HEK293 (cell line): Measurements from ENCODE around the gene ZNF503.

ENCODE experiments used
- MEIS1 ChIP-seq: sonication (generic); formaldehyde crosslinking; IDR thresholded peaks from 2 replicates; pipeline ENCODE4 v1.8.1; 2022; ENCODE audit warnings: missing genetic modification reagents, mild to moderate bottlenecking, borderline replicate concordance
- OVOL3 ChIP-seq: fragments of 450-650 bp; formaldehyde crosslinking; IDR thresholded peaks from 2 replicates; pipeline ENCODE4 v1.5.1; 2016; ENCODE audit warnings: missing biosample characterization, missing genetic modification characterization
- YY1 ChIP-seq: fragments of 450-650 bp; formaldehyde crosslinking; IDR thresholded peaks from 2 replicates; pipeline ENCODE4 v1.5.1; 2018; ENCODE audit warnings: missing biosample characterization, missing genetic modification characterization
- ZBTB1 ChIP-seq: fragments of 450-650 bp; formaldehyde crosslinking; IDR thresholded peaks from 2 replicates; pipeline ENCODE4 v1.5.1; 2016; ENCODE audit warnings: missing biosample characterization, missing genetic modification characterization
- ZNF777 ChIP-seq: fragments of 450-650 bp; formaldehyde crosslinking; IDR thresholded peaks from 2 replicates; pipeline ENCODE4 v1.5.1; 2017; ENCODE audit warnings: missing biosample characterization, missing genetic modification characterization, borderline replicate concordance
- TF ChIP-seq, protein P1 (sequence below): IDR thresholded peaks from 2 replicates; pipeline ENCODE4 v1.6.1; 2011; ENCODE audit warnings: mild to moderate bottlenecking, low read depth, low read length, borderline replicate concordance
- TF ChIP-seq, protein P2 (sequence below): fragments of 450-650 bp; formaldehyde crosslinking; IDR thresholded peaks from 2 replicates; pipeline ENCODE4 v1.5.1; 2016; ENCODE audit warnings: missing biosample characterization, missing genetic modification characterization
- TF ChIP-seq, protein P3 (sequence below): fragments of 450-650 bp; formaldehyde crosslinking; IDR thresholded peaks from 2 replicates; pipeline ENCODE4 v1.5.1; 2016; ENCODE audit warnings: missing biosample characterization, missing genetic modification characterization
- TF ChIP-seq, protein P4 (sequence below): fragments of 450-650 bp; formaldehyde crosslinking; IDR thresholded peaks from 2 replicates; pipeline ENCODE4 v1.5.1; 2016; ENCODE audit warnings: missing biosample characterization, missing genetic modification characterization

DNA sequence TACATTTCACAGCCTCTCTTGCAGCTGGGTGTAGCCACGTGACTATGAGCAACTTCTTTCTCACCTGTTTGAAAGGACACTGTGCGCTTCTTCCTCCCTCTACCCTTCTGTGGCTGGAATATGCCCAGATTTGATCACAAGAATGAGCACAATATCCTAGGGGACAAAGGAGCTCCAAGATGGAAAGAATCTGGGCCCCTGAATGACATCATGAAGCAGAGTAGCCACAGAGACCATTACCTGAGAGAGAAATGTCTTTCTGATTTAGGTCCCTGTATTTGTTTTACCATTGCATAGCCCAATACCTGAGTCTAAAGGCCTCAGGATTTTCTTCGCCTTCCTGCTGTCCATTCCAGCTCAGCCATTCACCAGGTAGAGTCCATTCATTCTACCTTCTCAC lies 15.4 kb downstream of the ZNF503 start:
- no peak for TF ChIP-seq OVOL3
- TF ChIP-seq, protein P1, sequence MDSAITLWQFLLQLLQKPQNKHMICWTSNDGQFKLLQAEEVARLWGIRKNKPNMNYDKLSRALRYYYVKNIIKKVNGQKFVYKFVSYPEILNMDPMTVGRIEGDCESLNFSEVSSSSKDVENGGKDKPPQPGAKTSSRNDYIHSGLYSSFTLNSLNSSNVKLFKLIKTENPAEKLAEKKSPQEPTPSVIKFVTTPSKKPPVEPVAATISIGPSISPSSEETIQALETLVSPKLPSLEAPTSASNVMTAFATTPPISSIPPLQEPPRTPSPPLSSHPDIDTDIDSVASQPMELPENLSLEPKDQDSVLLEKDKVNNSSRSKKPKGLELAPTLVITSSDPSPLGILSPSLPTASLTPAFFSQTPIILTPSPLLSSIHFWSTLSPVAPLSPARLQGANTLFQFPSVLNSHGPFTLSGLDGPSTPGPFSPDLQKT = no peak
- TF ChIP-seq, protein P2, sequence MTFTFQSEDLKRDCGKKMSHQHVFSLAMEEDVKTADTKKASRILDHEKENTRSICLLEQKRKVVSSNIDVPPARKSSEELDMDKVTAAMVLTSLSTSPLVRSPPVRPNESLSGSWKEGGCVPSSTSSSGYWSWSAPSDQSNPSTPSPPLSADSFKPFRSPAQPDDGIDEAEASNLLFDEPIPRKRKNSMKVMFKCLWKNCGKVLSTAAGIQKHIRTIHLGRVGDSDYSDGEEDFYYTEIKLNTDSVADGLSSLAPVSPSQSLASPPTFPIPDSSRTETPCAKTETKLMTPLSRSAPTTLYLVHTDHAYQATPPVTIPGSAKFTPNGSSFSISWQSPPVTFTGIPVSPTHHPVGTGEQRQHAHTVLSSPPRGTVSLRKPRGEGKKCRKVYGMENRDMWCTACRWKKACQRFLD = no peak
- no peak for TF ChIP-seq ZNF777
- TF ChIP-seq, protein P3, sequence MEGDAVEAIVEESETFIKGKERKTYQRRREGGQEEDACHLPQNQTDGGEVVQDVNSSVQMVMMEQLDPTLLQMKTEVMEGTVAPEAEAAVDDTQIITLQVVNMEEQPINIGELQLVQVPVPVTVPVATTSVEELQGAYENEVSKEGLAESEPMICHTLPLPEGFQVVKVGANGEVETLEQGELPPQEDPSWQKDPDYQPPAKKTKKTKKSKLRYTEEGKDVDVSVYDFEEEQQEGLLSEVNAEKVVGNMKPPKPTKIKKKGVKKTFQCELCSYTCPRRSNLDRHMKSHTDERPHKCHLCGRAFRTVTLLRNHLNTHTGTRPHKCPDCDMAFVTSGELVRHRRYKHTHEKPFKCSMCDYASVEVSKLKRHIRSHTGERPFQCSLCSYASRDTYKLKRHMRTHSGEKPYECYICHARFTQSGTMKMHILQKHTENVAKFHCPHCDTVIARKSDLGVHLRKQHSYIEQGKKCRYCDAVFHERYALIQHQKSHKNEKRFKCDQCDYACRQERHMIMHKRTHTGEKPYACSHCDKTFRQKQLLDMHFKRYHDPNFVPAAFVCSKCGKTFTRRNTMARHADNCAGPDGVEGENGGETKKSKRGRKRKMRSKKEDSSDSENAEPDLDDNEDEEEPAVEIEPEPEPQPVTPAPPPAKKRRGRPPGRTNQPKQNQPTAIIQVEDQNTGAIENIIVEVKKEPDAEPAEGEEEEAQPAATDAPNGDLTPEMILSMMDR = no peak
- no peak for TF ChIP-seq ZBTB1
- TF ChIP-seq YY1 (tag by site-specific recombination) = no peak
- TF ChIP-seq, protein P4, sequence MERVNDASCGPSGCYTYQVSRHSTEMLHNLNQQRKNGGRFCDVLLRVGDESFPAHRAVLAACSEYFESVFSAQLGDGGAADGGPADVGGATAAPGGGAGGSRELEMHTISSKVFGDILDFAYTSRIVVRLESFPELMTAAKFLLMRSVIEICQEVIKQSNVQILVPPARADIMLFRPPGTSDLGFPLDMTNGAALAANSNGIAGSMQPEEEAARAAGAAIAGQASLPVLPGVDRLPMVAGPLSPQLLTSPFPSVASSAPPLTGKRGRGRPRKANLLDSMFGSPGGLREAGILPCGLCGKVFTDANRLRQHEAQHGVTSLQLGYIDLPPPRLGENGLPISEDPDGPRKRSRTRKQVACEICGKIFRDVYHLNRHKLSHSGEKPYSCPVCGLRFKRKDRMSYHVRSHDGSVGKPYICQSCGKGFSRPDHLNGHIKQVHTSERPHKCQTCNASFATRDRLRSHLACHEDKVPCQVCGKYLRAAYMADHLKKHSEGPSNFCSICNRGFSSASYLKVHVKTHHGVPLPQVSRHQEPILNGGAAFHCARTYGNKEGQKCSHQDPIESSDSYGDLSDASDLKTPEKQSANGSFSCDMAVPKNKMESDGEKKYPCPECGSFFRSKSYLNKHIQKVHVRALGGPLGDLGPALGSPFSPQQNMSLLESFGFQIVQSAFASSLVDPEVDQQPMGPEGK (tag by site-specific recombination) = no peak
- TF ChIP-seq MEIS1 = no peak
